Skeletal muscle cell (primary cell): ENCODE results near the gene CCL4.

Experiments used
- DNase-seq: peaks from one replicate; pipeline ENCODE4 v3.0.0-alpha.2; 2010; ENCODE audit warnings: low read depth
- H3K4me3 ChIP-seq: 2 replicates; pipeline ENCODE4 v1.5.1; 2011; ENCODE audit warnings: low read depth, mild to moderate bottlenecking, control low read depth, low read length, moderate library complexity

CCL4 gene

DNA sequence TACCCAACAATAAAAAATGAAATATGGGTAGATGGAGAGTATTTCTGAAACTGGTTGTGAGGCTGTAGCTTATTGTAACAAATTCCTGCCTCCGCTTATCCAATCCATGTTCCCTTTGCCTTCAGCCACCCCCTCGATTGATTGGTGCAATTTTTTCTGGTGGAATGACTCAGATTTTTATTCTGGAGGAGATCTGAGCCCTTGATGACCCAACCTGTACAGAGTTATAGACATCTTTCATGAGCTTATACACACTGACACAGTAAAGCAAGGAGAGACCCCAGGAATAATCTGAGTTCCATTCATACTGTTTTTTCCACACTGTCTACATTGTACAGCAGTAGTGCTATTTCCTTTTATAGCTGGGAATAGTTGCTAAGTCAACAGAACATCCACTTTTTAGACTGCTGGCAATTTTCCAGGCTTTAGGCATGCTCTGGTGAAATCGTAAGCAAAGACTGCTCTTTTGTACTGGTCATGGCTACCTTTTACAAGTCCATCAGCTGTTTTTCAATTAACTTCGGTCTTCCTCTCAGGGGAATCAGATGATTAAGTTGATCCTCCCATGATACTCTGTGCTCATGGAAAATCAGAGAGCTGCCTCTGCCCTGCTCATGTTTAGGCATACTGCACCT is 30.1 kb downstream of the CCL4 start:
- no peak overlapping the region for H3K4me3 ChIP-seq
- no peak for DNase-seq

DNA sequence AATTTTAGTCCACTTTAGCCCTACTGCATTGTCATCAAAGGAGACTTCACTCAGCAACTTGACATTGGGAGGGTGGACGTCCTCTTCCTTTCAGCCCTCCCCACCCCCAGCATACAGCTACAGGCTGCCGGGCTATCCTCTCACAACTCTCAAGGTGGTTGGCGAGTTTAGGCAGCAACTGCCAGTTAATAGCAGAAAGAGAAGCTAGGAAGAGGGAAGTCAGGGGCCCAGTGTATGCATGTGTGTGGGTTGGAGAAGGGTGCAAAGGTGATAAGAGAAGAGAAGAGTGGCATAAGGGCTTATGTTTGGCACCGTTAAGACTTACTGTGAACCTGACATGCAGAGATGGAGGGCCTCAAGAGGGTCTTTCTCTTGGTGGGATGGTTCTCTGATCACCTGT is 31.8 kb downstream of the CCL4 start:
- no peak overlapping the region for H3K4me3 ChIP-seq
- DNase-seq: no peak

DNA sequence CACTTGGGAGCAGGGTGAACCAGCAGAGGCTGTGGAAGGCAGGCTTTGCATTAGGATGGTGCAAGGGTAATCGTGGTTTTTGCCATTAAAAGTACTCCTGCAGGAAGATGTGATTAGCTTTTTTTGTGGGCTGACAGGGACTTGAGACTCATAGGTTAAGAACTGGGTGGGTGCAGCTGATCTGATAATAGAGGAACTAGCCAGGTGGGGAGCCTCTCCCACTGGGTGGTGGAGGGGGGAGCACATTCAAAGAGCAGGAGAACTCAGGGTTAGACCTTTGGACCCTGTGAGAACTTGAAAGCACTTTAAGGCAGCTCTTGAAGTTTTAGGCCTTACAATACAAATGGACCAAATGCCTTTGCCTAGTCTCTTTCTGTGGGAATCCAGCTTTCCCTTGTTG is 32.4 kb downstream of the CCL4 start:
- DNase-seq: no peak
- no peak overlapping the region for H3K4me3 ChIP-seq

DNA sequence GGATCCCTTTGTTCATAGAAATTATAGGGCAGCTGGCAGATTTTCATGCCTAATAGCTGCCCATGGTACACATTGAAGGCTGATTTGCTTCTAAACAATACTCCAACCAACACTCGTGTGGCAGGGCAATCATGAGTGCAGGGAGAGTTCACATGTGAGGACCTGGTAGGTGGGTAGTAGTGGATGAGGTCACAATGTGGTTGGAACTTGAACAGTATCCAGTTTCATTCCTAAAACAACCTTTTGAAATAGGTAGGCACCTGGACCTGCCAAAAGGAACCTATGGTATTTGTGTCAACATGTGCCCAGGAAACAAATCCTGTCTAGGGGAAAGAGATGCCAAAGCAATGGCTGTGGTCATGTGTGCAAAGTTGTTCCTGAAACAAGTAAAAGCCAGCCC is 32.8 kb downstream of the CCL4 start:
- H3K4me3 ChIP-seq: no peak overlapping the region
- no peak for DNase-seq

DNA sequence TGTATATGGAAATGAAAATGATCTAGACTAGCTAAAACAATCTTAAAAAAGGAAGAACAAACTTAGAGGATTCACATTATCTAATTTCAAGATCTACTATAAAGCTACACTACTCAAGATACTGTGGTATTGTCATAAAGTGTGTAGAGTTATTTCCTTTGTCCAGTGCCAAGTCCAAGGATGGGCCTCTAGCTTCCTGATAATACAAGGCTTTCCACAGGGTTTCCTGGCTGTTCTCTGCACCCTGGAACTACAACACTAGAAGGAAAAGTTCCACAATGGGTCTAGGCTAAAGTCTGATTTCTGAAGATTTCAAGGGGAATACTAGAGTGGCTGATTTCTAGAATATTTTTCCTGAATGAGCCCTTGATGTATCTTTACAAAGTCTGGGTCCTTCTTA is 38.6 kb downstream of the CCL4 start:
- DNase-seq: no peak
- no peak overlapping the region for H3K4me3 ChIP-seq

DNA sequence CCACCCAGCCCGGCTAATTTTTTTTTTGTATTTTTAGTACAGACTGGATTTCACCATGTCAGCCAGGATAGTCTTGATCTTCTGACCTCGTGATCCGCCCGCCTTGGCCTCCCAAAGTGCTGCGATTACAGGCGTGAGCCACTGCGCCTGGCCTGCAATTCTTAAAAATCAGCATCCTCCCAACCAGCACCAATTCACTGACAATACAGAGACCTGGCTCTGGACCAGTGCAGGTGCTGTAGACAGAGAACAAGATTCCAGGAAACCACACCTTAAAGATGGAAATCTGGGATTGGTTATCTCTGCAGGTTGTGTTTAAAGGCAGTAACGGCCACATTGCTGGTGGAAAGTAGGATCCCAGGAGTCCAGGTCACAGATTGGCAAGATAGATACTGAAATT is 39.2 kb downstream of the CCL4 start:
- no peak for DNase-seq

DNA sequence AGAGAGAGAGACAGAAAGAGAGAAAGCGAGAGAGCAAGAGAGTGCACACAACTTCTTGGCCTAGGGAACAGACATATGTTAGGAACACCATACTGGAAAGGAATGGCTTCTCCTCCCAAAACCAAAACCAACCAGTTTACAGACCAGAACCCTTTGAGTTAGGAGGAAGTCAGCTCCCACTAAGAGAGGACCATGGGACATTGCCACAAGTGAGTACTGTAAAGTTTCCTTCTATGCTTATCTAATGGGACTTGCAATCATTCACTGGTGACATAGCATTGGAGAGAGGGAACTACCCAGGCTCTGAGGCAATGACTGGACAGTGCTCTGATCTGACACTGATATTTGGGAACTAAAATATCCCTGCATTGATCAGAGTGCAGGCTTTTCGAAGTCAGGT is 40.4 kb downstream of the CCL4 start:
- H3K4me3 ChIP-seq: no peak overlapping the region

More for the DNA sequence above, 39.2 kb downstream of the CCL4 start:
- no peak overlapping the region for H3K4me3 ChIP-seq

DNA sequence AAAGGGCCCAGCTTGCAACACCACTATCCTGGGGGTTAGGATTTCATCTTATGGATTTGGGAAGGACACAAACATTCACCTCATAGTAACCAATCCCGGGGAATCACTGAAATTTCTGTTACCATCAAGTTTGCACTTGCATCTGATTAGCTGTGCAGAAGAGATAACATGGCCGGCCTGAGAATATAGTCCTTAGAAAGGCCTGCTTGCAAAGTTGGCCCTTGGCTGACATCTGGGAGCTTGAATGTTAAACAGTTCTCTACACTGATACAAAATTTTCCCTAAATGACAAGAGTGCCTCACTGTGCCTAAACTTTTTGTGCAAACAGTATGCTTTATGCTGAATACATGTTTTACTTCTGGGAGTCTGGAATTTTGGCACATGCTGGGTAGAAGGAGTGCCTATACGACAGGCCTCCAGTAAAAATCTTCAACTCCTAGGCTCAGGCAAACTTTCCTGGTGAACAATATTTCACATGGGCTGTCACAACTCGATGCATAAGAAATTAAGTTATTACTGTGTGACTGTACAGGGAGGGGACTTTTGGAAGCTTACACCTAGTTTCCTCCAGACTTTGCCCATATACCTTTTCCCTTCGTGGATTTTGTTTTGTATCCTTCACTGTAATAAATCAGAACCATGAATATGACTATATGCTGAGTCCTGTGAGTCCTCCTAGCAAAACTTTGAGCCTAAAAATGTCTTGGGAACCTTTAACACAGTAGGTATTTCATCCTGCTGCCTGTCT is 41.5 kb downstream of the CCL4 start:
- DNase-seq: no peak
- H3K4me3 ChIP-seq: no peak overlapping the region

More for the DNA sequence above, 40.4 kb downstream of the CCL4 start:
- DNase-seq: no peak

DNA sequence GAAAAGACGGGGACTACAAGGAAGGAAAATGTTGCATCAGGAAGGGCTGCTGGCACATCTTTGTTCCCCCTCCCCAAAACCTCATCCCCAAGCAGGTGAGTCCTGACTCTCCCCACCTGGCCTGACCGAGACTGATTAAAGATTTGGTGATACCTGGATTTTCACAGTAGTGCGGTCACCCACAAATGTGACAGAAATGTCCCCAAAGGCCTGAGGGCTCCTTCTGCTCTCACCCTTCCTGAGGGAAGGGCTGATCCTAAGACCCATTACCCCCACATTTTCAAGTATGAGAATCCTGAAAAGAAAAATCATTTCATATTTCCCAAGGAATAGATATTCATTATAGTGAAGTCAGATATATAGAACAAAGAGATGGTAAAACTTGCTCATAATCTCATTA is 44.0 kb downstream of the CCL4 start:
- no peak overlapping the region for H3K4me3 ChIP-seq

DNA sequence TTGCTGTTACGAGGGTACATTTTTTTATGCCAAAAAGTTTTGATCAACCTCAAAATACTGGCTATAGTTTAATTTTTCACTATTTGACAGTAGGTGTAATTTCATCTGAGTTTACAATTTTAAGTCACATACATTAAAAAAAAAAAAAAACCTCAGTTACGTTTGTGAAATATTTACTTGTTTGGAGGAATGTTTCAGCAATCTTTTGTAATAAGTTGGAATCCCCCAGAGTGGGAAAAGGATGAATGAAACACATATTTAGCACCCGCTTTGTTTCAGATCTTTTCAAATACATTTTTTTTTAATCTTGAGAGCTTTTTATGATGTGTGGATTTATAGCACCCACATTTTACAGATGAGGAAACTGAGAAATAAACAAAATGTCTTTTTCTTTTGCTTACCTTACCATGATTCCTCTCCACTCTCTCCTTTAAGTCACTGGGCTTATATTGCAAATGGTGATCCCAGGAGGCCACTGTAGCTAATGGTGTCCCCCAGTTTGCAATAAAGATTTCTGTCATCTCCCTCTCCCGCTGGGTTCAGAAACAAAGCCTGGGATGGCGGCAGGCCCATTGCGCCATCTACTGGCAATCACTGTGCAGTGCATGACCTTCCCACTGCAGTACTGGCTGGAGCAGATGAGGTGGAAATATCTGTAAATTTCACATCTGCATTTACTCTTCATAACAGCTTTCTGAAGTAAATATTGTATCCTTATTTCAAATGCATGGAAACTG is 45.1 kb downstream of the CCL4 start:
- no peak overlapping the region for H3K4me3 ChIP-seq
- no peak for DNase-seq

More for the DNA sequence above, 44.0 kb downstream of the CCL4 start:
- no peak for DNase-seq

DNA sequence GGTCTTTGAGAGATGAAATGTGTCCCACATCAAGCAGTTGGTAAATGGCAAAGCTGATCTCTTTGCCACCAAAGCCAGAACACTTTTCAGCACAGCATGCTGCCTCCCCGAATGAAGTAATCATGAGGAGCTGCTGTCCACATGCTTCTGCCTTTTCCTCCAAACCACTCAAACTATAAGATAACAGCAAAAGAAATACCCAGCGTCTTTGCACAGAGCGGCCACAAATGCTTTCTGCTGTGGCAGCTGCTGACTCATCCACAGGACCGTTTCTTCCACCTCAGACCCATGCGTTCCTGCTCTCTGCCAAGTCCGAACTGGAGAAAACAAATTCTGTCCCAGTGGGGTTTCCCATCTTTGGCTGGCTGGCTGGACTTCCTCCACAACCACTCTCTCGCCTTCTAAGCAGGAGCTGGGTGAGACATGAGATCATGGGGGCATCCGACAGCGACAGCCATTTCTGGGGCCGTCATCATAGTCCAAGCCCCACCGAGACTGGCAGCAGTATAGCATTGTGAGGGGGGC is 45.7 kb downstream of the CCL4 start:
- H3K4me3 ChIP-seq: no peak overlapping the region
- DNase-seq: no peak

DNA sequence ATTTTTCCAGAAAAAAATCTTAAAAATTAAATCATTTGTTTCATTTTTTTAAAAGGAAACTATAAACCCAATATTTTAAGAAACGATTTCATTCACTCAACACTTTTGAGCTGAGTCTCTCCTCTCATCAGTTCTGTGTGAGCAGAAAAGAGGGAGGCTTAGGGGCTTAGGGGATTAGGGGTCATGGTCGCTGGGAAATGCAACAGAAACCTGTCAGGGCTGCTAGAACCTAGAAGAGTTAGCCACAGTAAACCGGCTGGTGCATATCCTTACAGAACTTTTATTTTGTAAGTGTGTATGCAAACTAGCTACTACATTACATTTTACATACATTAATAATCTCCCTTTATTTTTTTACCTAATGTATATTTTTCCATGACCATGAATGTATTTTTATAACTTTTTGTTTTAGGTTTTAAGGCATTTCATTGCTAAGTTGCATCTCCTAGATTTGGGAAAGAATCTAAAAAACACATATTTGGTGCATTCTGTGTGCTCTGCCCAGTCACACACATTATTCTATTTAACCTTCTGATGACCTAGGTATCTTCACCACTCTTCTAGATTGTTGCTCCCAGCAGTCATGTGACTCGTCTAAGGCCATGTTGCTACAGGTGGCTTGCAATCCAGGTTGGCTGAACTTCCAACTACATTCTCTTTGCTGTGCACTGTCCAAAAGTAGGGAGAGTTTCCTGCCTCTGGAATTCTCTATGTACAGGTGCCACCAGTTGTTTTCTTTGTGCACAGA is 48.4 kb downstream of the CCL4 start:
- DNase-seq: no peak
- H3K4me3 ChIP-seq: no peak overlapping the region

DNA sequence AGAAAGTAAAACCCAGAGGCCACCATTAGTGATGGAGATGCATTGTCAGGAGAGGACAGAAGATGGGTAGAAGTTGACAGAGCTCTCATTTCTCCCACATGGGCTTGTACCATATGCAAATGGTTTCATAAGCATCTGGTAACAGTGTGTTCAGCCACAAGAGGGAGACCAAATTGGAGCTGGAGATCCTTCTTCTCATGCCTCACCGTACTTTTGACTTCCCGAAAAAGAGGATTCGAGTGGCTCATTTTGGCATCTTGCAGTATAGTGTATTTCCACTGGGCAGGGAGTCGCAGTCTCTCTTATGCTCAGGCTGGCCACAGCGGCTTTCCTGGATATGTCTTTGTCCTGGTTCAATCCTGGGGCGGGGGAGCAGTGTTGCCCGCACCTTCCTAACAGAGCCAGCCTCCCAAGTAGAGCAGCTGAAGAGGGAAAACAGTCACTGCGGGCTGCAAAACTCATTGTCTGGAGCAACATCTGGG is 49.1 kb downstream of the CCL4 start:
- DNase-seq: no peak
- H3K4me3 ChIP-seq: no peak overlapping the region

DNA sequence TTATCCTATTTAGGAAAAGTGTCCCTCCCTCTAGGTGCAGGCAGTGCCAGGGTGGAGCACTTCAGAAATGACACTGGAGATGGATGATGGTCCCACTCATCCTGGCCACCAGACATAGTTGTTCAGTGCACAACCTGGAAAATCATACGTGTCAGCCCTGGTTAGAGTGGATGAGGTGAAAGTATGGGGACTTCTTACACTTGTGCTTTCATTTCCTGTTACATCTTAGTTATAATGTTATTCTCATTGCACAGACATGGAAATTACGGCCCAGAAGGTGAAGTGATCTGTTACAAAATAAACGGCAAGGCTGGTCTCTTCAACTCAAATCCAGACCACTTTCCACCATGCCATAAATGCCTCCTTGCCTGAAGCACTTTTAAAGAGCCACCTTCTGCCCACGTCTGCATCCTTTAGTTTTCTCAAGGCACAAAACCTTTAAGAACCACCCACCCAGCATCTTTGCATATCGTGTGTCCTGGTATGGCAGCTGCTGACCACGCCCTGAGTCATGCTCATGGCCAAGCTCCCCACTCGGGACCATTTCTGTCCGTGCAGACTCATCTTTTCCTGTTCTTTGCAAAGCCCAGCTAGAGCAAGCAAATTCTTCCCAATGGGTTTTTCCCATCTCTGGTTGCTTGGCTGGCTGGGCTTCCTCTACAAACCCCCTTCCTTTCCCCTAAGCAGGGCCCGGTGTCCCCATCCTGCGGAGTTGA is 50.4 kb downstream of the CCL4 start:
- no peak overlapping the region for H3K4me3 ChIP-seq
- no peak for DNase-seq
